Coronary artery (tissue), 2 donors: ENCODE data around the gene MUC22.
"Not testable (repeated sequence)": the region's sequence is repeated elsewhere in the genome, so short reads cannot be mapped to it uniquely, and the experiment has no call there.

ENCODE experiments used
- DNase-seq: peaks from one replicate; pipeline ENCODE4 v3.0.0-alpha.2; 2017; ENCODE audit warnings: low spot score
- H3K27ac ChIP-seq, 2 donors: fragments of 200-600 bp; sonication (generic); one replicate each; pipeline ENCODE4 v1.5.1; 2016 to 2019
- H3K4me3 ChIP-seq: fragments of 200-600 bp; sonication (generic); 2 replicates; pipeline ENCODE4 v1.5.1; 2016; ENCODE audit warnings: mild to moderate bottlenecking, moderate library complexity
- CTCF ChIP-seq: fragments of 200-600 bp; sonication (generic); IDR thresholded peaks from one replicate; pipeline ENCODE4 v1.5.1; 2019; ENCODE audit warnings: antibody characterized with exemption

MUC22 gene

DNA sequence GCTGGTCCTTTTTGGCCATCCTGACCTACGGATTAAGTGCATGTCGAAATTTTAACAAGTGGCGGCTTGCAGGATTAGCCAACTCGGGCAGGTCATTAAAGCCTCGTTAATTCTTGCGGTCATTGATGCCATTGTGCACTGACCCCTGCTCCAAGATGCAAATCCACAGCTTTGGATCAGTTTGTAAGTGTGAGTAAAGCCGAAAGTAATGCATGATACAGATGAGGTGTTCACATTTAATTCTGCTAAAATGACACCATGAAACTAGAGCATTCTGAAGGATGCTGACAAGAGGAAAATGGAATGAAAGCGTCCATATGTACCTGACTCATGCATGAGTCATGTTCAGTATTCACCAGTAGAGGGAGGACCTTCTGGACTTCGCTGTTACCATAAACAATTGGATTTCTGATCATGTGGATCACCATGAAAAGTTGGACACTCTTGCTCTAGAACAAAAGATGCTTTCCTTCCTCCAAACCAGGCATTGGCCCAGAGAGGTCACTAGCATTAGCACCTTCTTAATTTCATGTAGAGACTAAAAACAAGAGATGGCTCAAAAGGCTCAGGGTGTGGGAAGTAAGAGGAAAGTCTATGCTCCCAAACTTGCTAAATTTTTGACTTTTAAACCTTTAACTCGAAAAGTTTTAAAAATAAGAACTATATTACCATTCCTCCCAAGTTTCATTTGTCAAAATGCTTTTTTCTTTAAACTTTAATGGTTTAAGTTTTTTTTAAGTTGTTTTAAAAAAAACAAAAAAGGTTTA, 48.0 kb downstream of the MUC22 start:
- DNase-seq: no peak
- TF ChIP-seq CTCF: no peak
- no peak overlapping the region for H3K27ac ChIP-seq
- H3K4me3 ChIP-seq: no peak overlapping the region

DNA sequence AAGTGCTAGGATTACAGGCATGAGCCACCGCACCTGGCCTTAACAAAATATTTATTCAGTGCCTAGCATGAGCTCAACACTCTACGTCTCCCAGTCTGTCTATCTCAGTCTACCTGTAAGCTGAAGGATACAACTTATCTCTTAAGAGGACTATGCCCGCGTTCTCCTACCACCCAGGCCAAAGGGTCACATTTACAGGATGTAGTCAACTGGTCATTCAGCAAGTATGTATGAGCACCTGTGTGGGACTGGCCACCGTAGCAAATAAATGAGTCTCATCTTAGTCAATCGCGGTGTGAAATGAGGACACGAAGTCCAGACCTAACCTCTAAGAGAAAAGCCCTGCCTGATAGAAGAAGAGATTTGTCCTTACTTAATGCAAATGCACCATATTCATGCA, 49.9 kb downstream of the MUC22 start:
- H3K4me3 ChIP-seq: no peak overlapping the region
- DNase-seq: no peak
- TF ChIP-seq CTCF: no peak
- no peak overlapping the region for H3K27ac ChIP-seq

- TF ChIP-seq CTCF: no peak
- no peak for DNase-seq
- Histone ChIP-seq H3K4me3 (no peak overlapping the region), H3K27ac (no peak overlapping the region)
Measured at GRCh38 chr6:31063906-31064435, 53.7 kb downstream of the MUC22 start.

DNA sequence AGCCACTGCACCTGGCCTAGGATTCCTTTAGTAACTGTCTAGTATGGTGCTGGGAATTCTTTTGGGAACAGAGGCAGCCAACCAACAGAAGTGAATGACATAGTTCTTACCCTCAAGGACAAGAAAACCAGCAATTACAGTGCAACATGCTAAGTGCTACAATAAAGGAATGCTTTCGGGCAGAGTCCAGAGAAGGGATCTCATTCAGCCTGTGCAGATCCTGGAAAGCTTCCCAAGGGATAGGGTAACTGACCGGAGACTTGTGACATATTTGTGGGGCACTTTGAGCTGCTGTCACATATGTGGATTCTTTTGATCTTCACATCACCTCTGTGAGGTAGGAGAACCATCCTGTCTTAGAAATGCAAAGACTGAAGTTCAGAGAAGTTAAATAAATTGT, 55.3 kb downstream of the MUC22 start:
- no peak for DNase-seq
- no peak for TF ChIP-seq CTCF

DNA sequence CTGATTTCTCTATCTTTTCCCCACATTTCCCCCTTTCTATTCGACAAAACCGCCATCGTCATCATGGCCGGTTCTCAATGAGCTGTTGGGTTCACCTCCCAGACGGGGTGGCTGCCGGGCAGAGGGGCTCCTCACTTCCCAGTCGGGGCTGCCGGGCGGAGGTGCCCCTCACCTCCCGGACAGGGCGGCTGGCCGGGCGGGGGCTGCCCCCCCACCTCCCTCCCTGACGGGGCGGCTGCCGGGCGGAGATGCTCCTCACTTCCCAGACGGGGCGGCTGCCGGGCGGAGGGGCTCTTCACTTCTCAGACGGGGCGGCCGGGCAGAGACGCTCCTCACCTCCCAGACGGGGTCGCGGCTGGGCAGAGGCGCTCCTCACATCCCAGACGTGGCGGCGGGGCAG, 56.8 kb downstream of the MUC22 start:
- not testable (repeated sequence) for DNase-seq, H3K27ac ChIP-seq, H3K4me3 ChIP-seq

More for the DNA sequence above, 55.3 kb downstream of the MUC22 start:
- no peak overlapping the region for H3K27ac ChIP-seq
- no peak overlapping the region for H3K4me3 ChIP-seq

GRCh38 chr6:31067891-31068668, 57.8 kb downstream of the MUC22 start:
- not testable (repeated sequence) for DNase-seq, H3K4me3 ChIP-seq, H3K27ac ChIP-seq

DNA sequence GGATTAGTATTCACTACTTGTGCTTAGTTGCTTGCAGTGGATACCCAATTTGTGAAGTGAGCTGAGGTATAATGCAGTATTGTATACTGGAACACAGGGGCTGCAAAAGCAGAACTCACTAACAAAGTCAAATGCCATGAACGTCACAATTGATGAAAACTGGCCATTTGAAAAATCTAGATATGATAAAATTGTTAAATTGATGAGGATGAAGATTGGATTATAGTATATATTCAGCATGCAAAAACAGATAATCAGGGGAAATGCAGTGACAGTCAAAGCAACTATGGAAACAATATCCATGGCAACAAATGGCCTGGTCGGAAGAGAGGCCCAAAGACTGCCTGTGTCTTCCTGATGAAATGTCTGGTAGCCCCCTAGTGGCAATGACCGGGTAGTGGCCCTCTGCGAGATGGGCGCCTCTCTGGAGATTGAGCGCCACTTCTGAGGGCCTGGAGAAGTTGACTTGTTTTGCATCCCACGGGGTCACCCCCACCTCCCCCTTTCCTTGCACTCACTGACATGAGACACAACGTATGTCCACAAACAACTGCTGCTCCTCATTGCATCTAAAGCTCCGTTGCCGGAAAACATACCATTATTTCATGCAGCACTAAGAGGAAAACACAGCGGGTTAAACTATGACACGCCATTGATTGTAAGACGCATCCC, 58.5 kb downstream of the MUC22 start:
- H3K4me3 ChIP-seq: no peak overlapping the region
- H3K27ac ChIP-seq: no peak overlapping the region
- DNase-seq: no peak
- peak; percentile 42 for TF ChIP-seq CTCF
